BE2C (cell line): ENCODE measurements around the gene NPFFR1.

ENCODE experiments used
- DNase-seq: peaks from one replicate; pipeline ENCODE4 v3.0.0-alpha.2; 2020
- H3K27me3 ChIP-seq: fragments of 250-450 bp; sonication (Bioruptor Pico); 2 replicates; pipeline ENCODE4 v1.5.1; 2020; ENCODE audit warnings: mild to moderate bottlenecking
- H3K36me3 ChIP-seq: fragments of 250-450 bp; sonication (Bioruptor Pico); 2 replicates; pipeline ENCODE4 v1.5.1; 2020; ENCODE audit warnings: mild to moderate bottlenecking
- H3K4me1 ChIP-seq: fragments of 250-450 bp; sonication (Bioruptor Pico); 2 replicates; pipeline ENCODE4 v1.5.1; 2020
- H3K4me3 ChIP-seq: 2 replicates; pipeline ENCODE4 v1.5.1; 2011; ENCODE audit warnings: low read depth, low read length
- H3K9me3 ChIP-seq: fragments of 250-450 bp; sonication (Bioruptor Pico); 2 replicates; pipeline ENCODE4 v1.5.1; 2020
- TF ChIP-seq, protein P1 (sequence below): IDR thresholded peaks from 2 replicates; pipeline ENCODE4 v1.5.1; 2012; ENCODE audit warnings: mild to moderate bottlenecking, low read depth, low read length

Gene NPFFR1

GRCh38 chr10:70328967-70329366, 45.2 kb upstream of the NPFFR1 start:
- no peaks in the 10 kb centered on the region for H3K27me3 ChIP-seq
- TF ChIP-seq, protein P1, sequence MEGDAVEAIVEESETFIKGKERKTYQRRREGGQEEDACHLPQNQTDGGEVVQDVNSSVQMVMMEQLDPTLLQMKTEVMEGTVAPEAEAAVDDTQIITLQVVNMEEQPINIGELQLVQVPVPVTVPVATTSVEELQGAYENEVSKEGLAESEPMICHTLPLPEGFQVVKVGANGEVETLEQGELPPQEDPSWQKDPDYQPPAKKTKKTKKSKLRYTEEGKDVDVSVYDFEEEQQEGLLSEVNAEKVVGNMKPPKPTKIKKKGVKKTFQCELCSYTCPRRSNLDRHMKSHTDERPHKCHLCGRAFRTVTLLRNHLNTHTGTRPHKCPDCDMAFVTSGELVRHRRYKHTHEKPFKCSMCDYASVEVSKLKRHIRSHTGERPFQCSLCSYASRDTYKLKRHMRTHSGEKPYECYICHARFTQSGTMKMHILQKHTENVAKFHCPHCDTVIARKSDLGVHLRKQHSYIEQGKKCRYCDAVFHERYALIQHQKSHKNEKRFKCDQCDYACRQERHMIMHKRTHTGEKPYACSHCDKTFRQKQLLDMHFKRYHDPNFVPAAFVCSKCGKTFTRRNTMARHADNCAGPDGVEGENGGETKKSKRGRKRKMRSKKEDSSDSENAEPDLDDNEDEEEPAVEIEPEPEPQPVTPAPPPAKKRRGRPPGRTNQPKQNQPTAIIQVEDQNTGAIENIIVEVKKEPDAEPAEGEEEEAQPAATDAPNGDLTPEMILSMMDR, result no peak
- DNase-seq, result no peak
- no peak overlapping the region for H3K4me3 ChIP-seq
- H3K4me1 ChIP-seq, result peaks cover 6% of the 10 kb centered on the region
- H3K36me3 ChIP-seq, result no peaks in the 10 kb centered on the region
- H3K9me3 ChIP-seq, result no peaks in the 10 kb centered on the region

DNA sequence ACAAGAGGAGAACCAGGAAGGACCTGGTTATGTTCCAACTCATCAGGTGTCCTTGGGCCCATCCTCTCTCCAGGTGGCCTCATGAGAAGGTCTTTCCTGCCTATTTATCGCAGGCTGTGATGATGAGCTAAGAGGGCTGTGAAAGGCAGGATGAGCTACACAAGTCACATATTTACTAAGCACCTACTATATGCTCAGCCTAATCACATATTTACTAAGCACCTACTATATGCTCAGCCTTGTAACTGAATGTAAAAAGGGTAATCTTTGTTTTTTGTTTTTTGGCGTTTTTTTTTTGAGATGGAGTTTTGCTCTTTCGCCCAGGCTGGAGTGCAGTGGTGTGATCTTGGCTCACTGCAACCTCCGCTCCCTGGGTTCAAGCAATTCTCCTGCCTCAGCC, 44.2 kb upstream of the NPFFR1 start:
- no peak for DNase-seq
- H3K4me1 ChIP-seq, result peaks cover 6% of the 10 kb centered on the region
- no peak overlapping the region for H3K4me3 ChIP-seq
- no peaks in the 10 kb centered on the region for H3K36me3 ChIP-seq
- no peaks in the 10 kb centered on the region for H3K9me3 ChIP-seq
- TF ChIP-seq, protein P1, result no peak
- no peaks in the 10 kb centered on the region for H3K27me3 ChIP-seq

DNA sequence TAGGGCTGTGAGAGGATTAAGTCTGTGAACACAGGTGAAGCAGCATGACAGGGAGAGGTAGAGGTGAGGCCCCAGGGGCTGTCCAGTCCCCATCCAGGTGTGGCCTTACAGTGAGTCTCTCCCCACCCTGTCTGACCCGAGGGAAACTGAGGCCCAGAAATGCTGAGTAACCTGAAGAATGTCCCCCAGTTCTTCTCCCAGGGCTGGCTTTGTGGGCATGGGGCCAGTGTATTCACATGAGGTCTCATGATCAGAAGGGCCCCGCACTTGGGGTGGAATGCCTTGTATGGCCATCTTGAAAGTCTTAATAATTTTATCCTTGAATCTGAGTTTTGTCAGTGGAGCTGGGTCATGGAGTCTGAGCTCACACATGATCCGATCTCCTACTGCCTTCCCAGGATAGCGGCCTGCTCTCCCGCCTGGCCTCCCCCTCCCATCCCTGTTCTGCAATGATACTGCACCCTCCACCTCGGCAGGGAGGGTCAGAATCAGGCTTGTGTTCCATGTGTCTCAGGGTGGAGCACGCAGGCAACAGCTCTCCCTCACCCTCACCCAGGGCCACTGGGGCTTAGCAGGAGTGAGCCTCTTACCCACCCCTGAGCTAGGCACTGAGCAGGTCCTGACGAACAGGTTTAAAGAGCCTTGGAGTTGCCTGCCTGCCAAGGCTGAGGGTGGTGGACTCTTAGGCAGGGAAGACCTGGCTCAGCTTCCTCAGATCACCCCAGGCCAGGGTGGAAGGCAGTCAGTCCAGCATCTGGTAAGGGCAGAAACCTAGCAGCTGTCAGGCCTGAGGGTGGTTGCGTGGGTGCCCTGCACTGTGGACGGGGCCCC, 41.4 kb upstream of the NPFFR1 start:
- TF ChIP-seq, protein P1, result no peak

GRCh38 chr10:70324339-70324861, 40.6 kb upstream of the NPFFR1 start:
- H3K4me1 ChIP-seq, result no peaks in the 10 kb centered on the region
- TF ChIP-seq, protein P1, result no peak
- no peaks in the 10 kb centered on the region for H3K9me3 ChIP-seq
- H3K27me3 ChIP-seq, result no peaks in the 10 kb centered on the region
- DNase-seq, result no peak
- no peaks in the 10 kb centered on the region for H3K36me3 ChIP-seq
- no peak overlapping the region for H3K4me3 ChIP-seq

More for the DNA sequence above, 41.4 kb upstream of the NPFFR1 start:
- H3K27me3 ChIP-seq, result no peaks in the 10 kb centered on the region
- H3K4me3 ChIP-seq, result no peak overlapping the region
- no peaks in the 10 kb centered on the region for H3K4me1 ChIP-seq
- no peak for DNase-seq
- no peaks in the 10 kb centered on the region for H3K36me3 ChIP-seq
- H3K9me3 ChIP-seq, result no peaks in the 10 kb centered on the region

GRCh38 chr10:70323697-70324338, 40.0 kb upstream of the NPFFR1 start:
- no peak for DNase-seq

More at GRCh38 chr10:70323697-70324338, 40.0 kb upstream of the NPFFR1 start:
- H3K9me3 ChIP-seq, result no peaks in the 10 kb centered on the region
- no peaks in the 10 kb centered on the region for H3K27me3 ChIP-seq
- H3K4me1 ChIP-seq, result no peaks in the 10 kb centered on the region
- TF ChIP-seq, protein P1, result no peak
- H3K4me3 ChIP-seq, result no peak overlapping the region
- no peaks in the 10 kb centered on the region for H3K36me3 ChIP-seq
